PC-3 (cell line): ENCODE measurements around the gene PRR15L. TPM values are rescaled to one million over a fixed set of nuclear protein-coding genes. Genes with fewer than 3 reads are reported as not detected.
"Not testable (repeated sequence)": the region's sequence is repeated elsewhere in the genome, so short reads cannot be mapped to it uniquely, and the experiment has no call there.

Experiments used
- ATAC-seq: fragments of 200-7000 bp; cut with Tn5 transposase; 2 replicates; pipeline ENCODE4 v1.9.1; 2020; ENCODE audit warnings: mild to moderate bottlenecking, moderate library complexity
- BruUV-seq: library from RNA; stranded (reverse); fragments of 400-500 nt; replicated peaks from 2 replicates; lab custom pipeline; 2021; lab: Mats Ljungman, UMichigan
- CTCF ChIA-PET: fragments of 300-600 bp; sonication (Branson Sonifier 250); formaldehyde crosslinking; loops from one replicate; lab custom pipeline; 2022; ENCODE audit warnings: antibody characterized with exemption; lab: Charles Lee
- POLR2A ChIA-PET: fragments of 300-600 bp; sonication (Branson Sonifier 250); formaldehyde crosslinking; loops from one replicate; lab custom pipeline; 2022; ENCODE audit warnings: antibody characterized with exemption; ENCODE audit not compliant: unreplicated experiment; lab: Charles Lee
- DNase-seq: peaks from one replicate; pipeline ENCODE4 v3.0.0-alpha.2; 2015
- H2AFZ ChIP-seq: fragments of 300-600 bp; sonication (generic); 2 replicates; pipeline ENCODE4 v1.6.0; 2016; ENCODE audit warnings: antibody characterized with exemption, low read length
- H3F3A ChIP-seq: fragments of 300-600 bp; sonication (generic); one replicate; pipeline ENCODE4 v1.6.0; 2017; ENCODE audit warnings: antibody characterized with exemption, low read length, control low read depth, mild to moderate bottlenecking; ENCODE audit not compliant: unreplicated experiment
- H3K27ac ChIP-seq: fragments of 300-600 bp; sonication (generic); 2 replicates; pipeline ENCODE4 v1.5.1; 2016; ENCODE audit warnings: mild to moderate bottlenecking, low read length
- H3K27me3 ChIP-seq: fragments of 300-600 bp; sonication (generic); 2 replicates; pipeline ENCODE4 v1.6.1; 2016; ENCODE audit warnings: low read length, mixed read lengths
- H3K36me3 ChIP-seq: fragments of 300-600 bp; sonication (generic); 2 replicates; pipeline ENCODE4 v1.6.1; 2016; ENCODE audit warnings: low read depth, mixed run types, low read length, mixed read lengths
- H3K4me1 ChIP-seq: fragments of 300-600 bp; sonication (generic); 2 replicates; pipeline ENCODE4 v1.5.1; 2016; ENCODE audit warnings: low read length; ENCODE audit not compliant: insufficient read depth
- H3K4me2 ChIP-seq: fragments of 300-600 bp; sonication (generic); 2 replicates; pipeline ENCODE4 v1.6.0; 2016; ENCODE audit warnings: low read length
- H3K4me3 ChIP-seq: fragments of 300-600 bp; sonication (generic); 2 replicates; pipeline ENCODE4 v1.5.1; 2016; ENCODE audit warnings: mild to moderate bottlenecking, low read length, mixed read lengths
- H3K79me2 ChIP-seq: fragments of 300-600 bp; sonication (generic); 2 replicates; pipeline ENCODE4 v1.6.1; 2017; ENCODE audit warnings: low read length, mixed read lengths
- H3K9ac ChIP-seq: fragments of 300-600 bp; sonication (generic); 2 replicates; pipeline ENCODE4 v1.6.0; 2016; ENCODE audit warnings: mild to moderate bottlenecking, low read length
- H3K9me2 ChIP-seq: fragments of 300-600 bp; sonication (generic); replicated peaks from 2 replicates; pipeline ENCODE4 v1.6.1; 2016; ENCODE audit warnings: mixed run types, low read length, mixed read lengths
- H3K9me3 ChIP-seq: fragments of 300-600 bp; sonication (generic); 2 replicates; pipeline ENCODE4 v1.6.1; 2016; ENCODE audit warnings: low read length, mixed read lengths
- H4K20me1 ChIP-seq: fragments of 300-600 bp; sonication (generic); 2 replicates; pipeline ENCODE4 v1.6.1; 2016; ENCODE audit warnings: low read length, mixed read lengths
- CTCF ChIP-seq: fragments of 300-600 bp; sonication (generic); conservative IDR thresholded peaks from 2 replicates; pipeline ENCODE4 v1.5.1; 2017; ENCODE audit warnings: antibody characterized with exemption, low read depth, mild to moderate bottlenecking, low read length
- EZH2 ChIP-seq: fragments of 300-600 bp; sonication (generic); IDR thresholded peaks from one replicate; pipeline ENCODE4 v1.6.1; 2017; ENCODE audit warnings: antibody characterized with exemption, mild to moderate bottlenecking, low read length; ENCODE audit not compliant: unreplicated experiment
- EZH2phosphoT487 ChIP-seq: fragments of 300-600 bp; sonication (generic); IDR thresholded peaks from 2 replicates; pipeline ENCODE4 v1.6.1; 2018; ENCODE audit warnings: mild to moderate bottlenecking, antibody characterized with exemption, low read length, borderline replicate concordance
- intact Hi-C: fragments of 100-400 bp; cut with micrococcal nuclease; formaldehyde crosslinking; loops from 2 replicates; pipeline ENCODE4 v1.9.0; 2023
- total RNA-seq: library from RNA; depleted of rRNA; stranded (reverse); fragments of >200 nt; gene quantifications from 2 replicates; pipeline ENCODE4 v1.2.3, GENCODE V29; 2014

Gene PRR15L
- total RNA-seq, 1 experiment from 2014 or later = 6.0 TPM

GRCh38 chr17:47935961-47936360 lies 21.7 kb downstream of the PRR15L start:
- Histone ChIP-seq H3K4me3 (no peak overlapping the region), H3K9me2 (no peaks in the 10 kb centered on the region), H3K36me3 (no peaks in the 10 kb centered on the region), H3F3A (no peaks in the 10 kb centered on the region), H3K4me2 (peak overlapping the region; percentile 20), H3K27ac (no peak overlapping the region), H2AFZ (0 out of 2 replicates have a peak overlapping the region, but pooled peaks have one; percentile 1), H3K79me2 (no peaks in the 10 kb centered on the region), H3K9ac (no peak overlapping the region), H3K9me3 (no peaks in the 10 kb centered on the region), H3K27me3 (no peaks in the 10 kb centered on the region), H3K4me1 (peaks cover 29% of the 10 kb centered on the region), H4K20me1 (no peaks in the 10 kb centered on the region)
- POLR2A ChIA-PET = no interaction called here
- BruUV-seq = no TSS peak
- peak; percentile 89 for DNase-seq
- ATAC-seq = peak; percentile 78
- intact Hi-C loops = no loop called here
- CTCF ChIA-PET = no interaction called here
- TF ChIP-seq CTCF (no peak), EZH2phosphoT487 (no peak), EZH2 (no peak)

- H2AFZ ChIP-seq, H3K36me3 ChIP-seq, H3F3A ChIP-seq, CTCF ChIA-PET, ATAC-seq, H3K4me3 ChIP-seq, H3K27ac ChIP-seq, POLR2A ChIA-PET, H3K9ac ChIP-seq, BruUV-seq, H4K20me1 ChIP-seq, H3K27me3 ChIP-seq, H3K9me2 ChIP-seq, H3K79me2 ChIP-seq, H3K9me3 ChIP-seq, intact Hi-C loops, DNase-seq: not testable (repeated sequence)
- Histone ChIP-seq H3K4me1 (peaks cover 26% of the 10 kb centered on the region), H3K4me2 (peak overlapping the region; percentile 20)
Observed at GRCh38 chr17:47935468-47935867, 22.2 kb downstream of the PRR15L start.

GRCh38 chr17:47934856-47935255 lies 22.8 kb downstream of the PRR15L start:
- H4K20me1 ChIP-seq = no peaks in the 10 kb centered on the region
- POLR2A ChIA-PET = no interaction called here
- no peaks in the 10 kb centered on the region for H3K27me3 ChIP-seq
- no peak overlapping the region for H2AFZ ChIP-seq
- no peaks in the 10 kb centered on the region for H3K9me2 ChIP-seq
- peak; percentile 26; the same call in 1 of the 2 replicates for ATAC-seq
- H3K36me3 ChIP-seq = no peaks in the 10 kb centered on the region
- H3K79me2 ChIP-seq = no peaks in the 10 kb centered on the region
- TF ChIP-seq EZH2 (no peak), CTCF (no peak), EZH2phosphoT487 (no peak)
- H3K27ac ChIP-seq = no peak overlapping the region
- H3K9me3 ChIP-seq = no peaks in the 10 kb centered on the region
- DNase-seq = peak; percentile 71
- H3K9ac ChIP-seq = no peak overlapping the region
- H3K4me1 ChIP-seq = peaks cover 26% of the 10 kb centered on the region
- H3K4me2 ChIP-seq = no peak overlapping the region
- intact Hi-C loops = no loop called here
- H3K4me3 ChIP-seq = no peak overlapping the region
- CTCF ChIA-PET = no interaction called here
- H3F3A ChIP-seq = no peaks in the 10 kb centered on the region
- BruUV-seq = no TSS peak
